Fibroblast of pulmonary artery (primary cell): Measurements from ENCODE around the gene VCAN.
A peak's percentile ranks its signal among the peaks of the same experiment; 100 is the strongest.

ENCODE experiments used
- DNase-seq: peaks from one replicate; pipeline ENCODE4 v3.0.0-alpha.2; 2010; ENCODE audit warnings: low read depth
- H3K4me3 ChIP-seq: replicated peaks from 2 replicates; pipeline ENCODE4 v1.5.1; 2011; ENCODE audit warnings: low read depth, mild to moderate bottlenecking, control low read depth, low read length, moderate library complexity
- TF ChIP-seq, protein P1 (sequence below): IDR thresholded peaks from 2 replicates; pipeline ENCODE4 v1.5.1; 2011; ENCODE audit warnings: mild to moderate bottlenecking, control low read depth, low read length, inconsistent platforms; ENCODE audit errors: missing control alignments

Gene VCAN

DNA sequence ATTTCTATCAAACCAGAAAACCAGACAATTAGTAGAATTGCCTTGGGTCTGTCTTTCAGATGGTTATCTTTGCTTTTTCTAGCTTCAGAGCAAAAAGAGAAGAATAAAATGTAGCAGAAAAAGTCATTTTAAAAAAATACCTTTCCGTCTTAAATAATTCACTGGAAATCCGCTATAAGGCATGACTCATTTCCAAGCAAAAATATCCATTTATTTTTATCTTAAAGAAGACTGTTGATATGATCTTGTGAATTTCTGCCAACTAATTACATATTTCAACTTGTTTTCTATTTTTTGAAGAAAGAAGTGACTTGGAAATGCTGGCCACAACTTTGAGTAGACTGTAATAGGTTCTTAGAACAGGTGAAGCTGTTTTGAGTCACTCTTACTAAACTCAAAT lies 83.7 kb downstream of the VCAN start:
- H3K4me3 ChIP-seq, result no peak overlapping the region
- DNase-seq, result no peak
- TF ChIP-seq, protein P1, sequence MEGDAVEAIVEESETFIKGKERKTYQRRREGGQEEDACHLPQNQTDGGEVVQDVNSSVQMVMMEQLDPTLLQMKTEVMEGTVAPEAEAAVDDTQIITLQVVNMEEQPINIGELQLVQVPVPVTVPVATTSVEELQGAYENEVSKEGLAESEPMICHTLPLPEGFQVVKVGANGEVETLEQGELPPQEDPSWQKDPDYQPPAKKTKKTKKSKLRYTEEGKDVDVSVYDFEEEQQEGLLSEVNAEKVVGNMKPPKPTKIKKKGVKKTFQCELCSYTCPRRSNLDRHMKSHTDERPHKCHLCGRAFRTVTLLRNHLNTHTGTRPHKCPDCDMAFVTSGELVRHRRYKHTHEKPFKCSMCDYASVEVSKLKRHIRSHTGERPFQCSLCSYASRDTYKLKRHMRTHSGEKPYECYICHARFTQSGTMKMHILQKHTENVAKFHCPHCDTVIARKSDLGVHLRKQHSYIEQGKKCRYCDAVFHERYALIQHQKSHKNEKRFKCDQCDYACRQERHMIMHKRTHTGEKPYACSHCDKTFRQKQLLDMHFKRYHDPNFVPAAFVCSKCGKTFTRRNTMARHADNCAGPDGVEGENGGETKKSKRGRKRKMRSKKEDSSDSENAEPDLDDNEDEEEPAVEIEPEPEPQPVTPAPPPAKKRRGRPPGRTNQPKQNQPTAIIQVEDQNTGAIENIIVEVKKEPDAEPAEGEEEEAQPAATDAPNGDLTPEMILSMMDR, result no peak

DNA sequence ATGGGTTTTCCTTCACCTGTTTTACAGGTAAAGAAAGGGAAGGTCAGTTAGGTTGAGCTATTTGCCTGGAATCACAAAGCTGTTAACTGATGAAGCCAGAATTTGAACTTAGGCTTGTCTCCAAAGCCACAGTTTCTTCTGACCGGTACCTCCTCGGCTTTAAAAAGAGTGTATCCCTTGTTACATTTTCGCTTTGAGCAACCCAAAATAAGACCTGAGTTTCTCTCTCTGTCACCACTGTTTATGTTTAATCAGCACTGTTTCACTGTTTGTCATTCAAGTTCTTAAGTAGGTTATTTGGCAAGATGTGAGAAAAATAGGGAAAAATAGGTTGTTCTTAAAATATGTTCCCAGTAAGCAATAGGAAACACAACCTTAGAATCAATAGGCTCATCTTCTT lies 84.6 kb downstream of the VCAN start:
- H3K4me3 ChIP-seq, result no peak overlapping the region
- DNase-seq, result no peak
- TF ChIP-seq, protein P1, result no peak

DNA sequence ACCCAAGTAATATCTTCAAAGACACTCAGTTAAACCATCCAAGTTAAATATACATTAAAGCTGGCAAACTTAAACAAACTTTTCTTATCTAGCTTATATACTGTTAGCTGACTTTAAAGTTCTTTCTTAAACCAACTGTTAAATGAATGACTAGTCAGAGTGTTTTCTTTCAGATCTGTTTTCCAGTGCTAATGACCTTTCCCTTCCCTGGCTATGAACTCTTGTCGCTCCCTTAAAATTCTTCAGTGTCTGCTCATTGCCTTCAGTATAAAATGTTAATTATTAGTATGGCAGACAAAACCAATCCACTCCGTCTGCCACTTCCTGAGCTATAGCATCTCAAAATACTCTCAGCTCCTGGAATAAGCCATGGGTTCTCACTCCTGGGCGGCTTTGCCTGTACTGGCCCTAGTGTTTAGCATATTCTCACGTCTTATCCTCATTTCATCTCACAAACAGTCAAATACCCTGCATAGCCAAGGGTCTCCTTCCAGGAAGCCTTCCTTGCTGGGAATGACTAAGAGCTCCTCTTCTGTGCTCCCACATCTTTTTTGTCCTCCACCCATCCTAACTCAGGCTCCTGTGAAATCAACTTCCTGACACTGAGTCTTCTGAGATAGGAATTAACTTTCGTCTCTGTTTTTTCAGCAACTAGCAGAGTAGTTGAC lies 87.7 kb downstream of the VCAN start:
- no peak for DNase-seq
- no peak overlapping the region for H3K4me3 ChIP-seq
- TF ChIP-seq, protein P1, result no peak

DNA sequence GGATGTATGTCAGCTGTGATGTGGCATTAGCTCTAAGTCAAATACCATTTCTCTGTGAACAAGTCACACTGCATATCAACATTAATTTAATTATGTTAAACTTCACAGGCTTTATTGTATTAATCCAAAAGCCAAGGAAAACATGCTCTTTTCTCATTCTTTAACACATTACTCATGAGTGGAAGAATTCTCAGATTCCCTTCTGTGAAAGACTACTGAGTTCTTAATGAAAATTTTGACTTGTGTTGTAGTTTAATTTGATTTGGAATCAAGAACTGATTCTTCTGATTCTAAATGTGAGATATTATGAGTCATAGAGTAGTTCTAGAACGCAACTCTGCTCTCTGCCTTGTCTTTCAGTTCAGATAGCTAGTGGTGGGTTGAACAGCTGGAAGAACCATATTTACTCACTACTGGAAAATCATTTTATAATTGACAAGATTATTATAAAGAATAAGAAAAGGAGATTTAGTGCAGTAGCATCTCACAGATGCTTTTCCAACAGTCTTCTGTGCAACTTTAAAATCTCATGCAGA lies 90.6 kb downstream of the VCAN start:
- no peak for DNase-seq
- H3K4me3 ChIP-seq, result no peak overlapping the region
- TF ChIP-seq, protein P1, result no peak

DNA sequence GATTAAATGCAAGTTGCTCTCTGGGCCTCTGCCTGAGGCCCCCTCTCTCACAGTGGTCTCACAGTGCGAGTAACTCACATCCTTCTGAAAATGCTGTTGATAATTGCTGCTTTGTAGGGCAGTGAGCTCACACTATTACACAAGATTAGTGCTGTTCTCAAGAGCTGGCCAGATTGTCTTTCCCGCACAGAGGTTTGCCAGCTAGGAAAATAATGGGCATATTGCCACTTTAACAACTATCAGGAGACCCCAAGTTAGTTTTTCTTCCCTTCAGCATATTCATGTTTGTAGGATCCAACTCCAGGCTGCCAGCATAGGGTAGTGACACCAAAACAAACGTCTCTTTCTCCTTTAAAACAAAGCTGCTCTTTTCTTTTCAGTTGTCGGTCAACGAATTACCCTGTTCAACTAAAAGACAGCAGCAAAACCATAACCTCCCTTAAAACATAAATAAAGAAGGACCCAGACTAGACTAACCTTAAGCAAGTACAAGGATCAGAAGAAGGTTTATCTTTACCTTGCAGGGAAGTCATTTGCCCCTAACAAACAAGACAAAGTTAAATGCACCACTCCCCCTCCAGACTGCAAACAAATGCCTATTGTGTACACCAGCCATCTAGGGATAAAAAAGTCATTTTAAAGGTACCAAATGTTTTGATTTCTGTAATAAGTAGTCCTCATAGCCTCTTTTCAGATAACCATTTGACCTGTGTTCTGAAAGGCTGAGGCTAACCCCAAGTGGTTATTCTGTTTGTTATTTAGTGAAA lies 91.4 kb downstream of the VCAN start:
- no peak overlapping the region for H3K4me3 ChIP-seq
- TF ChIP-seq, protein P1, result no peak
- peak; percentile 72 for DNase-seq

DNA sequence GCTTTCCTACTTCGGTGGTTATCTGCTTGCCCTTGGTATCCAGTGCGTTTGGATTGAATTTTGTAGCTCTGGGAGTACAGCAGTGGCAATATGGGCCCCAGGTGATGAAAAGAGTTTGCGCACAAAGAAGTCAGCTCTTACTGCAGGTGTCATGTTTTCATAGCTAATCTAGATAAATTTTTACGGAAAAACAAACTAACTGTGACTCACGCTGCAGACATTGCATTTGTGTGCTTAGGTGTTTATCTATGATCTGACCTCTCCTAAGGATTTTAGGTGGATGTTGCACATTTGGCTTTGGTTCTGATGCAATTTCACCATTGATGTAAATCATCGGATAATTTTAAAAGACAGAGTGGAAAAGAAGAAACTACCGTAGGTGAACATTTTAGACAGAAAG lies 92.1 kb downstream of the VCAN start:
- no peak overlapping the region for H3K4me3 ChIP-seq
- TF ChIP-seq, protein P1, result no peak
- DNase-seq, result no peak
